CD4-positive, alpha-beta memory T cell (primary cell): ENCODE data around the gene HIRA. TPM values are rescaled to one million over a fixed set of nuclear protein-coding genes. Genes with fewer than 3 reads are reported as not detected.
A peak's percentile ranks its signal among the peaks of the same experiment; 100 is the strongest.

ENCODE experiments used
- CTCF ChIA-PET: fragments of 350-600 bp; sonication (Branson Sonifier 250); formaldehyde crosslinking; loops from one replicate; lab custom pipeline; 2021; ENCODE audit warnings: inconsistent platforms; ENCODE audit not compliant: partially characterized antibody; lab: Charles Lee
- POLR2A ChIA-PET: fragments of 350-600 bp; sonication (Branson Sonifier 250); formaldehyde crosslinking; loops from one replicate; lab custom pipeline; 2021; ENCODE audit not compliant: partially characterized antibody; lab: Charles Lee
- DNase-seq, 5 donors: peaks; one replicate each; pipeline versions ENCODE4 v3.0.0 to v3.0.0-alpha.2; 2020 to 2022; ENCODE audit warnings: mixed read lengths in 1 of 5
- H3K27ac ChIP-seq: one replicate; pipeline ENCODE4 v1.7.0; 2013; ENCODE audit warnings: low read depth, low read length
- H3K27me3 ChIP-seq: 2 replicates; pipeline ENCODE4 v1.7.0; 2013; ENCODE audit warnings: mild to moderate bottlenecking, low read length, moderate library complexity; ENCODE audit not compliant: insufficient read depth
- H3K36me3 ChIP-seq: 2 replicates; pipeline ENCODE4 v1.7.0; 2013; ENCODE audit warnings: mild to moderate bottlenecking, low read length, moderate library complexity; ENCODE audit not compliant: insufficient read depth
- H3K4me1 ChIP-seq: 2 replicates; pipeline ENCODE4 v1.7.0; 2013; ENCODE audit warnings: mild to moderate bottlenecking, low read length, moderate library complexity; ENCODE audit not compliant: insufficient read depth
- H3K4me3 ChIP-seq, 2 donors: one replicate each; pipeline ENCODE4 v1.7.0; 2013; ENCODE audit warnings: low read length in 2 of 2, mild to moderate bottlenecking in 1 of 2
- H3K9me3 ChIP-seq, 2 donors: one replicate each; pipeline ENCODE4 v1.7.0; 2013; ENCODE audit warnings: low read length in 2 of 2, control low read depth in 1 of 2; ENCODE audit not compliant: control insufficient read depth in 1 of 2
- H3K27ac Mint-ChIP-seq, 7 donors: one replicate each; pipeline ENCODE4 v1.8.0; 2020 to 2021; ENCODE audit warnings: mixed read lengths in 7 of 7, mild to moderate bottlenecking in 6 of 7, inconsistent platforms in 3 of 7, moderate library complexity in 3 of 7
- H3K27me3 Mint-ChIP-seq, 2 donors: one replicate each; pipeline ENCODE4 v1.8.0; 2020 to 2021; ENCODE audit warnings: mixed read lengths in 2 of 2
- H3K36me3 Mint-ChIP-seq, 2 donors: one replicate each; pipeline ENCODE4 v1.8.0; 2020 to 2021; ENCODE audit warnings: mixed read lengths in 2 of 2, inconsistent platforms in 1 of 2, mild to moderate bottlenecking in 1 of 2
- H3K4me1 Mint-ChIP-seq, 4 donors: one replicate each; pipeline ENCODE4 v1.8.0; 2020 to 2021; ENCODE audit warnings: mixed read lengths in 4 of 4, mild to moderate bottlenecking in 1 of 4
- H3K4me3 Mint-ChIP-seq, 8 donors: one replicate each; pipeline ENCODE4 v1.8.0; 2020 to 2021; ENCODE audit warnings: mixed read lengths in 8 of 8, mild to moderate bottlenecking in 7 of 8, moderate library complexity in 6 of 8, inconsistent platforms in 3 of 8
- H3K9me3 Mint-ChIP-seq, 8 donors: one replicate each; pipeline ENCODE4 v1.8.0; 2020 to 2021; ENCODE audit warnings: mixed read lengths in 8 of 8, mild to moderate bottlenecking in 5 of 8, inconsistent platforms in 3 of 8, moderate library complexity in 1 of 8
- intact Hi-C: fragments of 100-400 bp; cut with micrococcal nuclease; formaldehyde crosslinking; loops from one replicate; pipeline ENCODE4 v1.15.1; 2023
- polyA plus RNA-seq, 2 donors: library from polyadenylated mRNA; unstranded; fragments of 300-500 nt; fragmentation: Illumina TruSeq; gene quantifications; one replicate each; pipeline ENCODE4 v1.2.3, GENCODE V29; 2021
- total RNA-seq, 2 experiments: library from RNA; stranded (reverse); gene quantifications; one replicate each; pipeline ENCODE4 v1.2.3, GENCODE V29; 2021

HIRA gene
- total and polyA plus RNA-seq, 4 experiments from 2014 or later, result 1.4 to 30.8 (median 17.6) TPM

DNA sequence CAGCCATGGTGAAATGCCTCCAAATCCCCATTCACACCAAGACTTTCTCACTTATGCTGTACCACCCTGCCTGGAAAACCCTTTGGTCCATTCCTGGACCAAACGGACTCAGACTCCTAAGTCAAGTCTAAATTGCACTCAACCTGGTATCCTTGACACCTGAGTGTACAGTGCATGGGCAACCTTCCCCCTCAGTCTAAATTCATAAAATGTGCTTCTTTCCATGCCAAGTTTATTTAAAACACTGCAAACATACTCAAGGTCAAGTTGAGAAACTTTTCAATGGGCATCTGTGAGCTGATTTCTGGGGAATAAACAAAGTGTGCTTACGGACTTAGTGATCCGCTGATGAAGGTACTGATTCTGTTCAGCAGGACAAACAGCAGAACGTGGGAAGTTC lies 26.4 kb downstream of the HIRA start:
- POLR2A ChIA-PET, result interaction anchor here (0.8 to 0.9 kb wide), 2 partner anchors 26 to 29 kb away, joined by 3 read pairs; partner anchors contain the start of gene HIRA
- Histone ChIP-seq H3K4me3 (no peak overlapping the region), H3K27me3 (no peaks in the 10 kb centered on the region), H3K36me3 (peaks cover 50% of the 10 kb centered on the region), H3K27ac (no peak overlapping the region), H3K4me1 (no peaks in the 10 kb centered on the region), H3K9me3 (no peaks in the 10 kb centered on the region)
- Mint-ChIP-seq H3K27ac (peak overlapping the region in 1 of 7 donors; percentile 50), H3K4me3 (no peak overlapping the region), H3K27me3 (no peaks in the 10 kb centered on the region), H3K9me3 (peaks cover 0 to 1% (median 0%) of the 10 kb centered on the region in 8 donors), H3K4me1 (peaks cover 0 to 2% (median under 1%) of the 10 kb centered on the region in 4 donors), H3K36me3 (peaks cover 68 to 79% of the 10 kb centered on the region in 2 donors)
- intact Hi-C loops, result no loop called here
- CTCF ChIA-PET, result interaction anchor here (1.4 kb wide), 1 partner anchor 9 kb away, joined by 3 read pairs; no protein-coding TSS in a partner anchor
- DNase-seq, result no peak

DNA sequence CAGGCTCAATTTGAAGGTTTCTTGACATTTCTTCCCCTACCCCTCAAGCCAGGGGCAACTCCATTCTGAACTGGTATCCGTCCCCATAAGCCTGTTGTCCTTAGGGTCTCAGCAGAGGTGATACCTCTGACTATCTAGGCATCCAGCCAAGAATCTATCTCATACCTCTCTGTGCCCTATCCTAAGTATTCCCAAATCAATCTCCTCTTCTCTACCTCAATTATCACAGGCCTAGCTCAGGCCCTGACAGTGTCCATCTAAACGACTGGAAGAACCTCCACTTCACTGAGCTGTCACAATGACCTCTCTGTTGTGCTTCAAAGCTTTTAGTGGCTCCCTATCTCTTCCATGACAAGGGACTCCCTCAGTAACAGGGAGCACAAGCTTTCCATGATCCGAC lies 26.9 kb downstream of the HIRA start:
- Histone ChIP-seq H3K9me3 (no peaks in the 10 kb centered on the region), H3K4me3 (no peak overlapping the region), H3K36me3 (peaks cover 47% of the 10 kb centered on the region), H3K27ac (no peak overlapping the region), H3K4me1 (no peaks in the 10 kb centered on the region), H3K27me3 (no peaks in the 10 kb centered on the region)
- H3K4me3 Mint-ChIP-seq, result no peak overlapping the region
- peaks cover 68 to 77% of the 10 kb centered on the region in 2 donors for H3K36me3 Mint-ChIP-seq
- ChIA-PET POLR2A (interaction anchor here (0.8 to 0.9 kb wide), 2 partner anchors 27 to 29 kb away, joined by 3 read pairs; partner anchors contain the start of gene HIRA), CTCF (interaction anchor here (1.4 kb wide), 1 partner anchor 9 kb away, joined by 3 read pairs; no protein-coding TSS in a partner anchor)
- intact Hi-C loops, result no loop called here
- H3K27ac Mint-ChIP-seq, result peak overlapping the region in 2 of 7 donors; percentile 44 to 50
- H3K9me3 Mint-ChIP-seq, result peaks cover 0 to 1% (median 0%) of the 10 kb centered on the region in 8 donors
- peaks cover 0 to 2% (median under 1%) of the 10 kb centered on the region in 4 donors for H3K4me1 Mint-ChIP-seq
- no peak for DNase-seq
- H3K27me3 Mint-ChIP-seq, result no peaks in the 10 kb centered on the region

DNA sequence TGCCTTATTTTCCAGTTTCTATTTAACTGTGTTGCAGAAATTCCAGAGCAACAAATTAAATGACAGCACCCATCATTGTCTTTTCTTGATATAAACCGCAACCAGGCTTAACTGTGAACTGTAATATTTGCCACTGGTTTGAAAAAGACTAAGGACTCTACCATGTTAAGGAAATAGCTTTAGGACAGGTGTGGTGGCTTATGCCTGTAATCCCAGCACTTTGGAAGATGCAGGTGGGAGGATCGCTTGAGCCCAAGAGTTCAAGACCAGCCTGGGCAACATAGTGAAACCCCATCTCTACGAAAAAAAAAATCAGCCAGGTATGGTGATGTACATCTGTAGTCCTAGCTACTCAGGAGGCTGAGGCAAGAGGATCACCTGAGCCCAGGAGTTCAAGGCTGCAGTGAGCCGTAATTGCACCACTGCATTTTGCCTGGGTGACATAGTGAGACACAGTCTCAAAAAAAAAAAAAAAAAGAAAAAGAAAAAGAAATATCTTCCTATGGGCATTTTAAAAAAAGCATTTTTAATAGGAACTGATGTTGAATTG lies 28.8 kb downstream of the HIRA start:
- no peaks in the 10 kb centered on the region for H3K27me3 Mint-ChIP-seq
- POLR2A ChIA-PET, result no interaction called here
- no peak overlapping the region for H3K4me3 ChIP-seq
- CTCF ChIA-PET, result interaction anchor here (1.4 kb wide), 1 partner anchor 258 kb away, joined by 4 read pairs; the partner anchor contains the start of gene ESS2
- no peak overlapping the region for H3K27ac ChIP-seq
- H3K4me1 ChIP-seq, result no peaks in the 10 kb centered on the region
- DNase-seq, result no peak
- H3K4me3 Mint-ChIP-seq, result no peak overlapping the region
- peaks cover 42% of the 10 kb centered on the region for H3K36me3 ChIP-seq
- peaks cover 63 to 72% of the 10 kb centered on the region in 2 donors for H3K36me3 Mint-ChIP-seq
- H3K27me3 ChIP-seq, result no peaks in the 10 kb centered on the region
- intact Hi-C loops, result no loop called here
- peaks cover 0 to 2% (median under 1%) of the 10 kb centered on the region in 4 donors for H3K4me1 Mint-ChIP-seq
- no peaks in the 10 kb centered on the region for H3K9me3 ChIP-seq
- peaks cover 0 to 1% (median 0%) of the 10 kb centered on the region in 8 donors for H3K9me3 Mint-ChIP-seq
- peak overlapping the region in 3 of 7 donors; percentile 12 to 29 (median 22) for H3K27ac Mint-ChIP-seq

DNA sequence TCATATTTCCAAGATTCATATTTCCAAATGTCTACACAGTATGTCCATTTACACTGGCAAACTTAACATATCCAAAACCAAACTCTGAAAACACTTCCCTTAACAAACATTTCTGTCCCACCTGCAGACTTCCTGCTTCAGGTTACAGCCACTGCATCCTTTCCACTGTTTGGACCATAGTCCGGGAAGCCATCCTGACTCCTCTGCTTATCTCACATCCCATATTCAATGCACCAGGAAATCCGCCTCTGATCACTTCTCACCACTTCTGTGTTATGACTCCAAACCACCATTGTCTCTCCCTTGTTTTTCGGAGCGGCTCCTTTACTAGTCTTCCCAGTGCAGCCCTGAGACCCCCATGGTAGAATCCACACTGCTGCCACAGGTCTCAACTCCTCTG lies 30.1 kb downstream of the HIRA start:
- intact Hi-C loops, result no loop called here
- H3K9me3 Mint-ChIP-seq, result peaks cover 0 to 1% (median 0%) of the 10 kb centered on the region in 8 donors
- H3K27ac ChIP-seq, result no peak overlapping the region
- peaks cover 42% of the 10 kb centered on the region for H3K36me3 ChIP-seq
- H3K4me1 ChIP-seq, result no peaks in the 10 kb centered on the region
- H3K36me3 Mint-ChIP-seq, result peaks cover 55 to 74% of the 10 kb centered on the region in 2 donors
- H3K4me3 Mint-ChIP-seq, result no peak overlapping the region
- H3K27ac Mint-ChIP-seq, result peak overlapping the region in 2 of 7 donors; percentile 65 to 91
- H3K9me3 ChIP-seq, result no peaks in the 10 kb centered on the region
- H3K27me3 ChIP-seq, result no peaks in the 10 kb centered on the region
- POLR2A ChIA-PET, result no interaction called here
- peaks cover 0 to 2% (median 0%) of the 10 kb centered on the region in 4 donors for H3K4me1 Mint-ChIP-seq
- no peak overlapping the region for H3K4me3 ChIP-seq
- CTCF ChIA-PET, result no interaction called here
- no peaks in the 10 kb centered on the region for H3K27me3 Mint-ChIP-seq
- DNase-seq, result no peak

DNA sequence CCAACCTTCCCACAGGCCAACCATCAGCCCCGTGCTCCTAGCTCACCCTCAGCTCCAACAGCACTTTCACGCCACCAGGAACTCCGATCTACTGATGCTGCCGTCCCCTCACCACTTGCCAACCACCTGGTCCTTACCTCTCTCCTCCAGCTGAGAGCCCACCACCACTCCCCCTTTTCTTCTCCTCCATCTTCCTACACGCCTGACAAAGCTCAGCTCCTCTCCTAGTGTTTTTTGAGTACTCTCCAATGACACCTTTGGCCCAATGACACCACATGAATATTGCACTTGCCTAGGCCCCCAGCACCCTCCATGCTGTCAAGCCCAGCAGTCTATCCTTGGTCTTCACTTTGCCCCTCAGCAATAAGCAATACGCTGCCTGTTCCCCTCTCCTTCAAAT lies 30.7 kb downstream of the HIRA start:
- peaks cover 42% of the 10 kb centered on the region for H3K36me3 ChIP-seq
- Mint-ChIP-seq H3K9me3 (no peaks in the 10 kb centered on the region), H3K36me3 (peaks cover 51 to 71% of the 10 kb centered on the region in 2 donors)

DNA sequence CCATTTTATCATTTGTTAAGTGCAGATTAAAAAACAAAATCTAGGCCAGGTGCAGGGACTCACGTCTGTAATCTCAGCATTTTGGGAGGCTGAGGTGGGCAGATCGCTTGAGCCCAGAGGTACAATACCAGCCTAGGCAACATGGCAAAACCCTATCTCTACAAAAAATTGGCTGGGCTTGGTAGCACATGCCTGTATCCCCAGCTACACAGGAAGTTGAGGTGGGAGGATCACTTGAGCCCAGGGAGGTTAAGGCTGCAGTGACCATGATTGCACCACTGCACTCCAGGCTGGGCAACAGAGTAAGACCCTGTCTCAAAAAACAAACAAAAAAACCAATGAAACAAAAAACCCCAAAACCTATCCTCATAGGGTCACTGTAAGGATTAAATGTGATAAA lies 32.9 kb downstream of the HIRA start:
- H3K36me3 ChIP-seq, result peaks cover 51% of the 10 kb centered on the region
- intact Hi-C loops, result no loop called here
- no peak for DNase-seq
- peaks cover 47 to 67% of the 10 kb centered on the region in 2 donors for H3K36me3 Mint-ChIP-seq
- no peak overlapping the region for H3K27ac ChIP-seq
- no peaks in the 10 kb centered on the region for H3K9me3 ChIP-seq
- ChIA-PET CTCF (no interaction called here), POLR2A (no interaction called here)
- H3K4me3 Mint-ChIP-seq, result no peak overlapping the region
- H3K27ac Mint-ChIP-seq, result no peak overlapping the region
- H3K4me1 ChIP-seq, result no peaks in the 10 kb centered on the region
- no peak overlapping the region for H3K4me3 ChIP-seq
- H3K27me3 Mint-ChIP-seq, result no peaks in the 10 kb centered on the region
- H3K27me3 ChIP-seq, result no peaks in the 10 kb centered on the region
- no peaks in the 10 kb centered on the region for H3K9me3 Mint-ChIP-seq
- peaks cover 0 to 2% (median 0%) of the 10 kb centered on the region in 4 donors for H3K4me1 Mint-ChIP-seq

More for the DNA sequence above, 30.7 kb downstream of the HIRA start:
- intact Hi-C loops, result no loop called here
- Histone ChIP-seq H3K27me3 (no peaks in the 10 kb centered on the region), H3K27ac (no peak overlapping the region), H3K4me1 (no peaks in the 10 kb centered on the region), H3K9me3 (no peaks in the 10 kb centered on the region), H3K4me3 (no peak overlapping the region)
- CTCF ChIA-PET, result no interaction called here
- Mint-ChIP-seq H3K27me3 (no peaks in the 10 kb centered on the region), H3K4me1 (peaks cover 0 to 2% (median 0%) of the 10 kb centered on the region in 4 donors), H3K4me3 (no peak overlapping the region), H3K27ac (peak overlapping the region in 5 of 7 donors; percentile 28 to 52 (median 37))
- POLR2A ChIA-PET, result no interaction called here
- DNase-seq, result no peak

DNA sequence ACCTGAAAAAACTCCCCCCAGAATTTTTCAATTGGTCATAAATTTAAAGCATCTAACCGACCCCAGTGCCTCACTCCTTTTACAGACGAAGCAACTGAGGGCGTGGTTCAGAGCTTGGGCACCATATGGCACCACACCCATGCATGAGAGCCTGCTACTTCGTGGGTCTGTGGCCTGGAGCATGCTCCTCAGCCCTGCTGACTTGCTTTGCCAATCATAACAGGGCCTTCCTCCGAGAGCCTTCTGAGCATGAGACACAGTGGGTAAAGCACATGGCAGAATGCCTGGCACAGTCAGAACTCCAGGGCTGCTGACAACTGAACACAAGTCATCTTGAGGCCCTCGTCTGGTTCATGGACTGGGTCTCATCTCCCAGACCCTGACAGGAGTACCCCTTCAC lies 33.3 kb downstream of the HIRA start:
- H3K36me3 Mint-ChIP-seq, result peaks cover 51 to 71% of the 10 kb centered on the region in 2 donors
- H3K27ac ChIP-seq, result no peak overlapping the region
- H3K9me3 Mint-ChIP-seq, result no peaks in the 10 kb centered on the region
- H3K4me3 ChIP-seq, result no peak overlapping the region
- ChIA-PET POLR2A (no interaction called here), CTCF (no interaction called here)
- H3K36me3 ChIP-seq, result peaks cover 53% of the 10 kb centered on the region
- H3K4me1 ChIP-seq, result no peaks in the 10 kb centered on the region
- DNase-seq, result no peak
- intact Hi-C loops, result no loop called here
- no peak overlapping the region for H3K4me3 Mint-ChIP-seq
- H3K27ac Mint-ChIP-seq, result no peak overlapping the region
- no peaks in the 10 kb centered on the region for H3K27me3 Mint-ChIP-seq
- no peaks in the 10 kb centered on the region for H3K27me3 ChIP-seq
- no peaks in the 10 kb centered on the region for H3K9me3 ChIP-seq
- peaks cover 0 to 2% (median 0%) of the 10 kb centered on the region in 4 donors for H3K4me1 Mint-ChIP-seq
